GM19238 (cell line): ENCODE data around the gene SLC35G1.

Experiments
- DNase-seq: peaks from one replicate; pipeline ENCODE4 v3.0.0; 2011; ENCODE audit warnings: low spot score; ENCODE audit not compliant: insufficient read length

SLC35G1 gene

DNA sequence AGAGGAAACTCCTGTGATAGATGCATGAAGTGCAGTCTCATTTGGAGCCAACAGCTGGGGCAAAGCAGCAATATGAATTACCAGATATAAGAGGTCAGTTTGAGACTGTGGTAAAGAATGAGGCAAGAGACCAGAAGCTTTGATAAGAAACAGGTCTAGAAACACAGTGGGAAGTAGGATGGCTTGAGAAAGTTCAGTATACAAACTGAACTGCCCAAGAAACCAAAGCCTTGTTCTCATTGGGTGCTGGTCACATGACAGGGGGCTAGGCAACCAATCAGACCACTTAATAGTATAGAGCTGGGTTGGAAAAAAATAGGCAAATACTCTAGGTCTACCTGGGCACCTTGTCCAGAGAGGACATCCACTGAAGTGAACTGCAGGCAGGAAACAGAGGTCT lies 53.7 kb downstream of the SLC35G1 start:
- no peak for DNase-seq

DNA sequence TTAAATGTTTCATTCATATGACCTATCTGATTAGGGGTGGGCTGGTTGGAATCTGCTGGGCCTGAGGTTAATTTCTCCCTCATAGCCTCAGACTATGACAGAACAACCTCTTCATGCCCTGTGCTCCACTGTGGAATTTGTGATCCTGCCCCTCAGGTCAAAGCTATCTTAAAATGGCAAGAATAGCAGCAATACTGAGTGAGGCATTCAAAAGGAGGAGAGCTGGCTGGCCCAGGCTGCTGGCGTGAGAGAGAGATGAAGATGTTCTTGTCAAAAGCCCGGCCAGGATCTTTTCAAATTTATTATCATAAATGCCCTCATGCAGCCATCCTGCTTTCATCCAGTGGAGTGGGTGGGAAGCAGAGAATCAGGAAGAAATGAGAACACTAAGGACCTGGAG lies 58.1 kb downstream of the SLC35G1 start:
- DNase-seq: no peak
